ENCODE measurements around the gene IFIT1B.
"Not testable (repeated sequence)": the region's sequence is repeated elsewhere in the genome, so short reads cannot be mapped to it uniquely, and the experiment has no call there.

Gene IFIT1B

DNA sequence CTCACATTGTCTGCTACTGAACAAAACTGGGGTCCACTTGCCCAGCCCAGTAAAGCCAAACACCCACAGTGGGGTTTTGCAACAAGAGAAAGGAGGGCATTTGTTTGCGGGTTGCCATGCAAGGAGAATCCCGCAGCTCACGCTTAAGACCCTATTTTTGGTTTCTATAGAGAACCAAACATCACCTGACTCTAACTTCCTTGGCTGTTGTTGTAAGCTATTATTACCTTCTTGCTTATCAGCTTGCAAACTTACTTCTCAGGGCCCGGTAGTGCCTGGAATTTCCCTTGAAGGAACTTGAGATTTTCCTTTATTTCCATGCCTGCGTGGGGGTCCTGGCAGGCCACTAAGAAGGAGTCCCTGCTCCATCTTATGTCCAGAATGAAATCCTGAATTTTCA, 29.4 kb upstream of the IFIT1B start:
- DNase-seq (ENCODE audit: low read depth, low spot score) = no peak

GRCh38 chr10:89348975-89349374, 28.9 kb upstream of the IFIT1B start:
- no peak for DNase-seq (ENCODE audit: low read depth, low spot score)

- not testable (repeated sequence) for DNase-seq (ENCODE audit: low read depth, low spot score)
These were observed 27.1 kb upstream of the IFIT1B start for GRCh38 chr10:89350631-89351315.

DNA sequence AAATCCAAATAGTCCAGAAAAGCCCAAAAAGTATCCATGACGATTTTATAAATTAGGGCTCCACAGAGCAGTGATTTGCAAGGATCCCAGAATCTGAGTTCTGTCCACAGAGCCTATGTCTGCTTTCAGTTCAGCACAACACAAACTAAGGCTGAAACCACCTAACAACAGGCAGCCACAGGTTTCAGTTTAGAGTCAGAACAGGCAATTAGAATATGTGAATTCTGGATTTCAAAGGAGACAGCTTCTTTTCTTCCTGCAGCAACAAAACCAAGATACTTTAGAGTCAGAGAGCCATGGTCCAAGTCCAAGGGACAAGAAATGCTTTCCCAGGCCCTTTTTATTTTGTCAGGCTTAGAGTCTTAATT, 26.5 kb upstream of the IFIT1B start:
- no peak for DNase-seq (ENCODE audit: low read depth, low spot score)

- DNase-seq (ENCODE audit: low read depth, low spot score) = no peak
These were observed 25.9 kb upstream of the IFIT1B start for GRCh38 chr10:89351780-89352597.

GRCh38 chr10:89352802-89353201, 25.1 kb upstream of the IFIT1B start:
- no peak for DNase-seq (ENCODE audit: low read depth, low spot score)

DNA sequence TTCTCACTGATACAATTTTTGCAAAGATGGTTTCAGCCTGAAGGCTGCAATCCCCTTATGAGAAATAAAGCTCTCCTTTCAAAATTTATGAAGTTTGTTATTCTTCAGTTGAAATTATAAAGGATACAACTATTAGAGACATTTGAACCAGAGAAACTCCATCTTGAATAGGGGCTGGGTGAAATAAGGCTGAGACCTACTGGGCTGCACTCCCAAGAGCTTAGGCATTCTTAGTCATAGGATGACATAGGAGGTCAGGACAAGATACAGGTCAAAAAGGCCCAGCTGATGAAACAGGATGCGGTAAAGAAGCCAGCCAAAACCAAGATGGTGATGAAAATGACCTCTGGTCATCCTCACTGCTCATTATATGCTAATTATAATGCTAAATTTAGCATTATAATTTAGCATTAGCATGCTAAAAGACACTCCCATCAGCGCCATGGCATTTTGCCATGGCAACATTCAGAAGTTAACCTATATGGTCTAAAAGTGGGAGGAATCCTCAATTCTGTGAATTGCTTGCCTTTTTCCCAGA, 22.4 kb upstream of the IFIT1B start:
- no peak for DNase-seq (ENCODE audit: low read depth, low spot score)

- DNase-seq (ENCODE audit: low read depth, low spot score) = no peak
These were observed 20.8 kb upstream of the IFIT1B start for GRCh38 chr10:89357096-89357495.

GRCh38 chr10:89357975-89358374, 19.9 kb upstream of the IFIT1B start:
- DNase-seq (ENCODE audit: low read depth, low spot score) = no peak

DNA sequence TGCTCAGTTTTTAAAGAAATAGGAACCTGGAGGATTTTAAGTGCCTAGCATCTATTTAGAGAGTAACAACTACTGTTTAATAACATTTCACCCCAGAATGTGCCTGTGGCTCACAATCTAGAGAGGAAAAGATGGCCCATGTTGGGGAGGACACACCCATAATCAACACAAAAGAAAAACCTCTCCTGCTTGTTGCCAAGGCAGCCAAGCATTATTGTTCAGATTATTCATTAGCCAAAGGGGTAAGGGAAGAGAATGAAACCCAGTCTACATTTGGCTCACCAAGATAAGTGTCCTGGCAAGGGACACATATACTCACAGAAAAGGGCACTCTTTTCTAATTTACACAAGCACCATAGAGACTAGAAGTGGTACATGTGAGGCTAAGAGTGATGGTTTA, 17.7 kb upstream of the IFIT1B start:
- no peak for DNase-seq (ENCODE audit: low read depth, low spot score)

DNA sequence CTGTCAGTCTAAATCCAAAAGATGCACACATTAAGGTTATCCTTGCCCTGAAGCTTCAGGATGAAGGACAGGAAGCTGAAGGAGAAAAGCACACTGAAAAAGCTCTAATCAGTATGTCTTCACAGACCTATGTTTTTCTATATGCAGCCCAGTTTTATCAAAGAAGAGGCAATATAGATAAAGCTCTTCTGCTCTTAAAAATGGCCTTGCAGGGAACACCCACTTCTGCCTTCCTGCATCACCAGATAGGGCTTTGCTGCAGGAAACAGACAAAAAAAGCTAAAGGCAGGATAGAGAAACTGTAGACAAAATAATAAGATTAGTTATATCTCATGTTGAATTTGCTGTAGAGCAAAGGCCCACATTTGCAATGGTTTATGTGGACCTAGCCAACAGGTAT, 14.9 kb upstream of the IFIT1B start:
- no peak for DNase-seq (ENCODE audit: low read depth, low spot score)

- DNase-seq (ENCODE audit: low read depth, low spot score) = no peak
These were observed 14.0 kb upstream of the IFIT1B start for GRCh38 chr10:89363729-89364442.

- no peak for DNase-seq (ENCODE audit: low read depth, low spot score)
These were observed 13.3 kb upstream of the IFIT1B start for GRCh38 chr10:89364531-89364930.

- no peak for DNase-seq (ENCODE audit: low read depth, low spot score)
These were observed 10.3 kb upstream of the IFIT1B start for GRCh38 chr10:89367529-89367928.

GRCh38 chr10:89368129-89368528, 9.7 kb upstream of the IFIT1B start:
- DNase-seq (ENCODE audit: low read depth, low spot score) = no peak

DNA sequence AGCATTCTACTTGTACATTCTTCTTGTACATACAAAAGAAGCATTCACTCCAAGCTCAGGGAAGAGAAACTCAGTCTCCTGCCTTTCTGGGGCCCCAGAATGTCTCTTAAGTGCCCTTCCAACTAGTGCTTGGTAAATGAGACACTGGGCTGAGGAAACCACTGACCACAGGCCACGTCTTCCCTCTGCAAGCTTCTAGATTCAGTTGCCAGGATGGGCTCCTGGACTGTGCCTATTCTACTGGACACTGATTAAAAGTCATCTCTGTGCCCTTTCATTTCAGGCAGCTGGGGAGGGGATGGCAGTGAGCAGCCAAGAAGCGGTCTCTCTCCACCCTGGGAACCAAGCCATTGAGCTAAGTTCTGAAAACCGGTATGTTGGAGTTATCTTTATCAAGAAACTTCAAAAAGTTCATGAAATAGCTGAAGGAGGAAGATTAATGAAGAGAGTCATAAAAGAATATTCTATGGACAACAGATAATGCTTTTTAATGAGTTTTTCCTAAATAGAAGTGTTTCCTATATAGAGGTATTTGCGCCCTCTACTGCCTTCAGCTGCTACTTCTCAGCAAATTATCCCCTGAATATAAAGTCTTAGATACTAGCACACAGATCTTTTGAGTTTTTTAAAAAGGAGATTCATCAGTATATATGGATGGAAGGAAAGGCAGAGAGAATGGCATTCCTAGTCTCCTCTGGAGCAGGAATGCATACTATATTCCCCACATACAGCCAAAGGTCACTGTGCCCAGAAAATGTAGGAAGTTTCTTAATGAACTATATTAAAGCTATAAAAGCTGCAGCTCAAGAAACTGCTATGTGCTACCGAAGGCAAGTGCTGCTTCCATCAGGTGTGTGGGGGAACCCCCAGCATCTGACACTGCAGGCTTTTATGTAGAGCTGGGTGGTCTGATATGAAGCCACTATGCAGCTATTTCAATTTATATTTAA, 8.4 kb upstream of the IFIT1B start:
- no peak for DNase-seq (ENCODE audit: low read depth, low spot score)

- no peak for DNase-seq (ENCODE audit: low read depth, low spot score)
These were observed 6.8 kb upstream of the IFIT1B start for GRCh38 chr10:89371079-89371478.

DNA sequence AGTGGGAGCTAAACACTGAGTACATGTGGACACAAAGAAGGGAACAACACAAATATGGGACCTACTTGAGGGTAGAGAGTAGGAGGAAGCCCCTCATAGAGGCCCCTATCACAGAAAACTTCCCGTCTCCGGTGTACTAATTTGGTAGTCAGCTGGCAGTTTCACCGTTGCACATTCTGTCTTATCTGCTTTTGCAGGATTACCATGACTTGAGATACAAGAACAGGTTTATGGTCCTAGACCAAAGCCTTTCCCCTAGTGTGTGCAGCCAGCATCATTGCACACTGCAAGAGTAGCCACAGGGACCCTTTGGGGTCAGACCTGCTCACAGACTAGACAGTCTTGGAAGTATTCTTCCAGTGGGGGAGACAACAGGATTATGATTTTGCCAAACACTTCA, 5.9 kb upstream of the IFIT1B start:
- DNase-seq (ENCODE audit: low read depth, low spot score) = no peak

- DNase-seq (ENCODE audit: low read depth, low spot score) = no peak
These were observed 3.7 kb upstream of the IFIT1B start for GRCh38 chr10:89373916-89374711.

- no peak for DNase-seq (ENCODE audit: low read depth, low spot score)
These were observed 3.1 kb upstream of the IFIT1B start for GRCh38 chr10:89374713-89375141.

Data from activated CD4-positive, CD25-positive, alpha-beta regulatory T cell treated with anti-CD3 and anti-CD28 coated beads, Interleukin-2, amount 50 U/mL, for 16 hours (primary cell).